Adipose tissue (tissue), 3 donors: ENCODE measurements around the gene NUFIP1. TPM values are rescaled to one million over a fixed set of nuclear protein-coding genes. Genes with fewer than 3 reads are reported as not detected.
A peak's percentile ranks its signal among the peaks of the same experiment; 100 is the strongest.

Experiments
- H3K27ac ChIP-seq: one replicate; pipeline ENCODE4 v1.5.1; 2013; ENCODE audit warnings: low read depth, low read length
- WGBS, 3 donors: extraction: QIAGEN DNeasy Blood & Tissue Kit; methylation state at CpG; one replicate each; pipeline ENCODE4 v1.1.7; 2013; 5-methylcytosine and 5-hydroxymethylcytosine counted together
- polyA plus RNA-seq, 3 donors: library from polyadenylated mRNA; stranded (reverse); fragments of 200-250 nt; gene quantifications; one replicate each; pipeline ENCODE4 v1.2.3, GENCODE V29; 2013
- donor health status: healthy with polysubstance abuse.
- donor health status: Bipolar disorder and iron deficiency.
- donor health status: healthy.

The NUFIP1 gene
- polyA plus RNA-seq, 3 donors: 1.4 to 3.9 (median 3.1) TPM

- 83 to 91% (median 84%) methylated on average over 3 of the region's 3 CpGs for WGBS, 3 donors
- no peak overlapping the region for H3K27ac ChIP-seq
These were observed 59.0 kb downstream of the NUFIP1 start for GRCh38 chr13:44930280-44930679.

- no peak overlapping the region for H3K27ac ChIP-seq
- 88 to 92% (median 90%) methylated on average over 3 of the region's 3 CpGs for WGBS, 3 donors
These were observed 59.6 kb downstream of the NUFIP1 start for GRCh38 chr13:44929692-44930091.

GRCh38 chr13:44927968-44928367 is 61.3 kb downstream of the NUFIP1 start:
- WGBS, 3 donors: 66 to 92% (median 81%) methylated on average over 4 of the region's 4 CpGs
- no peak overlapping the region for H3K27ac ChIP-seq

GRCh38 chr13:44921931-44922758 is 67.1 kb downstream of the NUFIP1 start:
- WGBS, 3 donors: 32 to 48% (median 45%) methylated on average over 2 of the region's 2 CpGs
- no peak overlapping the region for H3K27ac ChIP-seq

GRCh38 chr13:44921246-44921877 is 67.9 kb downstream of the NUFIP1 start:
- 72 to 84% (median 81%) methylated on average over 11 of the region's 11 CpGs for WGBS, 3 donors
- H3K27ac ChIP-seq: no peak overlapping the region

- no peak overlapping the region for H3K27ac ChIP-seq
- WGBS, 3 donors: 96 to 100% (median 98%) methylated on average over 3 of the region's 3 CpGs
These were observed 69.3 kb downstream of the NUFIP1 start for GRCh38 chr13:44920013-44920412.

- WGBS, 3 donors: 91 to 97% (median 92%) methylated on average over 18 of the region's 18 CpGs
- H3K27ac ChIP-seq: peak overlapping the region; percentile 91
These were observed 70.0 kb downstream of the NUFIP1 start for GRCh38 chr13:44919104-44919804.

- 10 to 11% (median 11%) methylated on average over 26 of the region's 26 CpGs for WGBS, 3 donors
- H3K27ac ChIP-seq: peak overlapping the region; percentile 91
These were observed 70.8 kb downstream of the NUFIP1 start for GRCh38 chr13:44918326-44919103.

- WGBS, 3 donors: 0 to 1% (median 1%) methylated on average over 41 of the region's 41 CpGs
- H3K27ac ChIP-seq: peak overlapping the region; percentile 91
These were observed 71.5 kb downstream of the NUFIP1 start for GRCh38 chr13:44917589-44918325.

GRCh38 chr13:44912278-44913016 is 76.8 kb downstream of the NUFIP1 start:
- no peak overlapping the region for H3K27ac ChIP-seq
- 87 to 97% (median 92%) methylated on average over 3 of the region's 3 CpGs for WGBS, 3 donors

GRCh38 chr13:44908712-44909111 is 80.6 kb downstream of the NUFIP1 start:
- 65 to 74% (median 69%) methylated on average over 5 of the region's 5 CpGs for WGBS, 3 donors
- no peak overlapping the region for H3K27ac ChIP-seq

- no peak overlapping the region for H3K27ac ChIP-seq
- WGBS, 3 donors: 56 to 67% (median 64%) methylated on average over 1 of the region's 1 CpG
These were observed 81.0 kb downstream of the NUFIP1 start for GRCh38 chr13:44908266-44908665.

- 18 to 49% (median 43%) methylated on average over 6 of the region's 6 CpGs for whole genome bisulfite sequencing, 3 donors
- no peak overlapping the region for H3K27ac ChIP-seq
These were observed 82.6 kb downstream of the NUFIP1 start for GRCh38 chr13:44906713-44907112.

GRCh38 chr13:44906230-44906629 is 83.0 kb downstream of the NUFIP1 start:
- no peak overlapping the region for H3K27ac ChIP-seq
- 22 to 72% (median 63%) methylated on average over 4 of the region's 4 CpGs for WGBS, 3 donors

- 59 to 77% (median 72%) methylated on average over 5 of the region's 5 CpGs for WGBS, 3 donors
- no peak overlapping the region for H3K27ac ChIP-seq
These were observed 83.7 kb downstream of the NUFIP1 start for GRCh38 chr13:44905556-44905955.

- 57 to 80% (median 60%) methylated on average over 5 of the region's 5 CpGs for WGBS, 3 donors
- no peak overlapping the region for H3K27ac ChIP-seq
These were observed 84.3 kb downstream of the NUFIP1 start for GRCh38 chr13:44904967-44905366.

GRCh38 chr13:44903574-44903985 is 85.7 kb downstream of the NUFIP1 start:
- peak overlapping the region; percentile 51 for H3K27ac ChIP-seq
- 48 to 73% (median 56%) methylated on average over 4 of the region's 4 CpGs for WGBS, 3 donors
